HG03342 (cell line): ENCODE data around the gene ERC2.

Experiments used
- ATAC-seq: cut with Tn5 transposase; IDR thresholded peaks from one replicate; pipeline ENCODE4 v1.9.1; 2021; ENCODE audit warnings: mild to moderate bottlenecking, moderate library complexity; ENCODE audit not compliant: unreplicated experiment

ERC2 gene

DNA sequence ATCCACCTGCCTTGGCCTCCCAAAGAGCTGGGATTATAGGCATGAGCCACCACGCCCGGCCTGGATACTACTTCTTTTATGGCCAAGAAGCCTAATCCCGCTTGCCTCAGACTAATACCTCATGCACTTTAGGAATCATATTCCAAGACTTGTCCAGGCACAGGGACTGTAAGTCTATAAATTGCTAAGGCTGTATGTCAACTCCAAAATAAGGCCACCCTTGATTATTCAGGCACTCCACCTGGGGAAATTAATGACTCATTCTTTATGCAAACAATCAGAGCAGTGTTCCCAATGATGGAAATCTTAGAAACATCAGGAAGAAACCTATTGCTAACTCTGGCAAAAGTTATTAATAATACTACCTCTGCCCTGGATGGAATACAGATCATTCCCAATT, 98.4 kb downstream of the ERC2 start:
- ATAC-seq, result no peak

DNA sequence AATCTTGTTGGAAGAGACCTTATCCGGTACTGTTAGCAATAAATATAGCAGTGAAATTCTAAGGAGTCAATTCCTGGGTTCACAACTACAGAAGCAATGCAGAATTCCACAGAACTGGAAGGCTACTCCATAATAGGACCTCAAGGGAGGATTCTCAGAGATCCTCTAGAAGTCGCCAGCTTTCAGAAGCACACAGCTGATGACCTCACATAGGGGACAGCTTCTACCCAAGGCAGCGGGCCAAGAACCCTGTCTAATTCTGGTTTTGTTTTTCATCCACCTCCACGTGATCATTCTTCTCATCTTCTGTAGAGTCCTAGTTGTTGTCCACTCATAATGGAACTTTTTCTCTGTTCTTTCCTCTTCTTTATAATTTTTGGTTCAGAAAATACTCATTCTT, 99.4 kb downstream of the ERC2 start:
- ATAC-seq, result no peak

DNA sequence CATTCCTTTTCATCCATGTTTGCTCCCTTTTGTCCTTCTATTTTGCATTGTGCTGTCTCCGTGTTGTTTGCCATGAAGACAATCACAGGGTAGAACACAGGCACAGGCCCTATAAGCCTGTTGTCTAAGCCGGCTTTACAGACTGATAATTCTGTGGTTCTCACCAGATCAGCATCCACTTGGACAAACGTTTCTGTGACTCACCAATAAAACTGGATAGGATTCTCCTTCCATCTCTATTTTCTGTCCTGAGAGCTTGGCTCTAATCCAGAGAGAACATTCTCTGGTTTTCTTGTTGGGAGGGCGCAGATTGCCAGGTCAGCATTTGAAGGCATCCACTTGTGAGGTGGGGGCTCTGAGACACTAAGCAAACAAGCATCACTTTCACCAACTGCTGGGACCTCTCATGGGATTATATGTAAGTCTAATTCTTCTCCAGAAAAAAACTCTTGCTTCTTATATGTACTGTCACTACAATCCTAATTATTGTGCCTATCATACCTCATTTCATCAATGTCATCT, 101.6 kb downstream of the ERC2 start:
- ATAC-seq, result no peak

DNA sequence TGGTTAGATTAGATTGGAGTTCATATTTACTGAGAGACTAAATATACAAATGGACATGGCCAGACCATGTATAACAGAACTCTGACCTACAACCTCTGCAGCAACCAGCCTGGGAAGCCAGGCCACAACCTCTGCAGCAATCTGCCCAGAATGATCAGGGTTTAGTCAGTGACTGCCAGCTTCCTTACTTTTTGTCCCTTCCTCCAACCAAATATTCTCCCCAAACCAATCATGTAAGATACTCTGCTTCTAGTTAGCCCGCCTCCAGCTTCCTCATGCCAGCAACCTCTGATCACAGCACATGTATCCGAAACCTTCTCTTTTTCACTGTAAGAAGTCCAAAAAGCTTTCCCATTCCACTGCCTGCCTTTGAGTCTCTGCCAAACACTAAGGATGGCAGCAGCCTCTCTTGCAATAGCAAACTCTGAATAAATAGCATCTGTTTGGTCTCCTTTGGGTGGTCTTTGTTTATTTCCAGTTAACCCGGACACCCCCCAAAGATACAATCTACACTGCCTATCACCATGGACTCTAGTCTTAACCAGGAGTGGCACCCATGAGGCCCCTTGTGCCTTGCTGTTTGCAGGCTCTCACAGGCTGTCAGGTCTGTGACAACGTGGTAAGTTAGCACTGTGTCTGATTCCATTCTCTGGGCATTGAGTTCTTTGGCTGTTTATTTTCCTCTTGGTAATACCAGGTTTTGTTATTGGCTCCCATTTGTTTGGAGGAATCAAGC, 102.2 kb downstream of the ERC2 start:
- no peak for ATAC-seq

DNA sequence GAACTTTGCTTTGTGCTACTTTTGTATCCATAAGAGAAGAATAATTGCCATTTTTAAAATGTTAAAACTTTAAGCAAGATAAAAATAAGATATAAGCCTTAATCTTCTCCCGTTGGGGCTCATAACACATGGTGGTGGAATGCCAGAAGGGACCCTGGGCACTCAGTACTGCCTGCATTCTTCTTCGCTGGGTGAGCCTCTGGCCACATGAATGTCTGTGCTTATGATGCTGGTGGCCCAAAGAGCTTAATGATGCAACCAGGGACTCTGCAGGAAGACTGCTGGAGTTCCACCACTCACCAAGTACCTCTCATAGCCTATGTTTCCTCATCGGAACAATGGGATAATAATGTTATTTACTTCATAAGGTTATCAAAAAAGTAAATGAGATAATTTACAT, 103.6 kb downstream of the ERC2 start:
- ATAC-seq, result no peak

DNA sequence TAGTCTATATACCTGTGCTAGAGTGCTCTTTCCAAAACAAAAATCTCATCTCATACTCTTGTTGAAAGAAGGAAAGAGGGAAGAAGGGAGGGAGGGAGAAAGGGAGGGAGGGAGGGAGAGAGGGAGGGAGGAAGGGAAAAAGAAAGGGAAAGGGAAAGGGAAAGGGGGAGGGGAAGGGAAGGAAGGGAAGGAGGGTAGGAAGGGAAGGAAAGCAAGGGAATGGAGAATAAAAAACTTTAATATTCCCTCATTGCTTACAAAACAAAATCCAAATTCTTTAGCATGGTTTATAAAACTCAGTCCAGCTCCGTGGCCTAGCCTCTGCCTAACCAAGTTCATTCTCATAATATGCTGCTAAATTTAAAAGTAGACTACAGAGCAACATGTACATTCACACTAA, 104.5 kb downstream of the ERC2 start:
- no peak for ATAC-seq

DNA sequence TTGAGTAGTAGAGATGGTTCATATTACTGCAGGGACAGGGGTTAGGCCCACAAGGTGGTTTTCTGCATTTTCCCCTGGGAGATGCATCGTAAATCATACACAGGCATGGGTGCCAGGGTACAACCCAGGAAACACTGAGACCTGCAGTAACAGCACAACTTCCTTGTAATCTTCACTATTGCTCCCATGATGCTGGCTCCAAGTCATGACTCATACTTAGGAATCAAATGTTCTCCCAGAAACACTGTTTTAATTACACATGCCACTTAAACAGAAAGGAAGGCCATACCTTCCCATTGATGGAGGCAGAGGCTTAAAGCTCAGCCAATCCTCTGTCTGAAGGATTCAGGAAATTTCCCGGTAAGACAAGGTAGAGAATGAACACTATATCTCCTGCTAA, 106.5 kb downstream of the ERC2 start:
- no peak for ATAC-seq

DNA sequence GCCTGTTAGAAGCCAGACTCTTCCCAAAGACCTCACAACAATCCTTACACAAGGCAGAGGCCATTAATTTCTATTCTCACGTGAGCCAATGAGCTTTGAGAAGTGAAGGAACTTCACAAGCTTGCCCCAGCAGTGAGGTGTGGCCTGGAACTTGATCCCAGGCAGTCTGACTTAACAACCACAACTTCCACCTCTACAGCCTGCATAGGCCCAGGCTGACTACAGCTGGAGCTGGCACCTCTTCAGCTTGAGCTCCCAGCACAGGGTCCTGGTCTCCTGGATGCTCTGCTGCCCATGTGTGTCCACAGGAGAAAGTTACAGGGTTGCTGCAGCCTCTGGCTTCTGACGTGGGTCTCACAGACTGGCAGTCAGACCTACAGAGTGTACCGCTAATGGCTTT, 111.0 kb downstream of the ERC2 start:
- no peak for ATAC-seq

DNA sequence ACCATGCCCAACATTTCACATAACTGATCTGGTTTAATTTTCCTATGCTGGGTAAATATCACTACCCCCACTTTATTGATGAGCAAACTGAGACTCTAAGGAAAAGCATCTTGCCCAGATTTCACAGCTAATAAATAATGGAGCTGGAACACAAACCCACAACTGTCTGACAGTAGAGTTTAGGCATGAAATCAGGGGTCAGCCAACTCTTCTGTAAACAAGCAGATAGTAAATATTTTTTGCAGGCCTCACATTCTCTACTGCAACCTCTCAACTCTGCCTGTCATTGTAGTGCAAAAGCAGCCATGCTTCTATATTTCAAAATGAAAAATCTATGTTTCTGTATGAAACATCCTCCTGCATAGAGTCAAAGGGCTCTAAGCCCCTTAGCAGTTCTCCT, 111.5 kb downstream of the ERC2 start:
- ATAC-seq, result no peak

DNA sequence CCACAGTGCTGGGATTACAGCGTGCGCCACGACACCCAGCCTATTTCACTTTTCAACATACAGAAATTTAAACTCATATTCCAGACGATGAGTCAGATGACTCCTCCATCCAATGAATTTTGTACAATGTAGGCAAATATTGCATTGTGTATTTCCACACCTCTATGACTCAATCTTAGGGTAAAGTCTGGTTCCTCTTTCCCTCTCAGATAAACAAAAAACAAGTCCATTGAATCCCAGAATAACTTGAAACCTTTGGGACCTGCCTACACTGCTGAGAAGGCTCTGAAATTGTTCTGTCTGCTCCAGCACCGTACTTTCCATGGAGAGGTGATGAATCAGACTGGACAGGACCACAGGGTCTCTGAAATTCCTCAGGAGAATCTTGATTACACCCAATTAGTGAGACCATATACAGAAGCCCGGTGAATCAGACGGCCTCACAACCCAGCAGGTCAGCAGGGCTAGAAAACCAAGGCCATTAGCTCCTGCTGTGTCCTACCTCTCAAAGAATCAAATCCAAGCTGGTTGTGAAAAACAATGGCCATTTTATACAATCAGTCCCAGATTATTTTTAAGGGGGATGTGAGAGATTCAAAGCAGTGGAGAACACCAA, 112.6 kb downstream of the ERC2 start:
- ATAC-seq, result no peak

DNA sequence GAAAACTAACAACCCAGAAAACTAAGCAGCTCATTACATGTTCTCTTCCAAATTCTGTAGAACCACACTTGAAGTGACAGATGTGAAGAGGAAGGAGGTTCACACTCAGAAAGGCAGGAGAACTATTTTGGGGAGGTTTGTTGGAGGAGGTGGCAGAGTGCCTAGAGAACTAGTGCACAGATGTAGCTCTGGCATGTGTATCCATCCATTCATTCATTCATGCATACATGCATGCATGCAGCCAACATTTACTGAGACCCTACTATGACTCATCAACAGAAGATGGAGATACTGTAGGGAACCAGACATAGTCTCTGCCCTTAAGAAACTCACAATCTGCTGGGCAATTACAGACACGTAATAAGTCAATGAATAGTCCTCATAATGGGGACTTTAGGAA, 116.7 kb downstream of the ERC2 start:
- no peak for ATAC-seq

DNA sequence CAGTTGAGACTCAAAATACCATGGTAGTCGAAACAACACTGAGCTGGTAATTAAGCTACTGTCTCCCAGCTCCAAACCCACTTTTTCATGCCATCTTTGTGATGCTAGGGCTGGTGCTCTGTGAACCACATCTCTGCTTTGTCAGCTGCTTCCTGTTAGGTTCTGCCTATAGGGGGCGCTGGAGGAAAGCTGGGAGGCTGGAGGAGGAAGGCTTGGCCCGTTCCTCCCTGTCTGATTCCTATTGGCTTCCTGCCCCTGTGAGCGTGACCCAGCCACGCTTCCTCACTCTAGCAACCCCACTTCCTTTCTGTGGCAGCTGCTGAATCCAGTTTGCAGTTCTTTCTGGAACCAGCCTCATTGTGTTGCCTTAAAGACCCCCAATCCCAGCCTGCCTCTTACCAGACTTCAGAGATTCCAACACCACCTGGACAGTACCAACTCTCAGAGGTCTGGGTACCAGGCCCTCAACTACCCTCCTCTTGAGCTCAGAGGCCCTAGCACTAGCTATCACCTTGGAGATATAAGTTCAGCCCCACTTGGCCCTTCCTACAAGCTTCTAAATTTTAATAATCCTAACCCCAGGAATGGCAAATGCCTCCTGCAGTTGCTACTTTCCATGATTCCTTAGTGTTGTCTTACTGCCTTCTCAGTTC, 120.9 kb downstream of the ERC2 start:
- no peak for ATAC-seq

DNA sequence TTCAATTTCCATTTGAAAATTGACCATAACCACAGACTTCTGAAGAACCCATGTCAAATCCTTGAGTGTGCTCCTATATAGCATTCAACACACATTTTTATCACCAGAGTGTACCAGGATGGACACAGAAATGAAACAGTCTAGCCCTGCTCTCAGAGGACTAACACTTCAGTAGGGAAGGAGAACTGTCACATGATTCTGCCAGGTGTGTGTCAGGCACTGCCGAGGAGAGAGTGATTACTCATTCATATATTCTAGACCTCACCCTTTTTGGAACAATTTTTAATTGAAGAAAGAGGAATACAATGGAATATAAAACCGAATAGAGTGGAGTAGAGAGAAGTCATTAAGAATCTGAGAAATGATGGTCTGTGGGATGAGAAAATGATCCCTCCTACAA, 125.8 kb downstream of the ERC2 start:
- no peak for ATAC-seq

DNA sequence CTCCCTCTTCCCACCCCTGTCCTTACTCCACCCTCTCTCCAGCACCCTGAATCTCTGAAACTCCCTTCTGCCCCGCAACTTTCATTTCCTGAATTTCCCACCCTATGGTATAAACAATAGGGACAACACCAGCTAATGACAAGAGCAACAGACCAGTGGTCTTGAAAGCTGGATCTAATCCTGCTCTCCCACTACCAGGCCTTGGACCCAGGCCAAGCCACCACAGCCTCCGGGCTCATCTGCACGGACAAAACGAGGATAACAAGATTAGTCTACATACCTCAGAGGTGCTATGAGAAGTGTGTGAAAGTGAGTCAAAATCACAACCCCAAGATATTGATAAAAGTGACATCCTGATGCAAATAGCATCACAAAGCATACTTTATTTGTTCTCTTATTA, 128.6 kb downstream of the ERC2 start:
- no peak for ATAC-seq

DNA sequence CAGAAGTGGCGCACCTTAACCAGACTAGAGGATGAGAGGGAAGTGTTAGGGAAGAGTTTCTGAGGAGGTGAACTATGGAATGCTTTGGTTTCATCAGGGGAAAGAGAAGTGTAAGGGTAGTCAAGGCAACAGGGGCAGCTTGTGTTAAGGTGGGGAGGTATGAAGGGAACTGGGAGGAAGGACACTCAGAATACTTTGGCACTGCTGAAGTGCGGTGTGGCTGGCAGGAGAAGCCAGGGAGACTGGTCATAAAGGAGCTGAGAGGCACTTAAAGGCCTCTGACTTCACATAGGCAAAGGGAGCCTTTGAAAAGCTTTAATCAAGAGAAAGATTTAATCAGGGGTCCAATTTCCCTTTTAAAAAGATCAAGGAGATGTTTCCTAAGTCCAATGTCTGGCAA, 129.0 kb downstream of the ERC2 start:
- ATAC-seq, result no peak

DNA sequence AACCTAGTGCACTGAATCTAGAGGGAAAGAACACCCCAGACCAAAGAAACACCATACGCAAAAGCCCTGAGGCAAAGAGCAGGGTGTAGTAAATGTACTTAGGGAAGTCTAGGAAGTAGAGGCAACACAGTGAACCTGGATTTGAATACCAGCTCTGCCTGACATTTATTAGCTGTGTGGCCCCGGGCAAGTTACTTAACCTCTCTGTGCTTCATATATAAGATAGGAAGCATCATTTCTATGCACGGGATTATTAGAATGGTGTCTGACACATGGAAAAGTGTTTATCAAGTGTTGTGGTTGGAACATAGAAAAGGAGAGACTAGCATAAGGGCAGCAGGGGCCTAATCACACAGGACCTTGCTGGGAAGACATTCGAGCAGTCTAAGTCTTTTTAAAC, 132.2 kb downstream of the ERC2 start:
- ATAC-seq, result no peak

DNA sequence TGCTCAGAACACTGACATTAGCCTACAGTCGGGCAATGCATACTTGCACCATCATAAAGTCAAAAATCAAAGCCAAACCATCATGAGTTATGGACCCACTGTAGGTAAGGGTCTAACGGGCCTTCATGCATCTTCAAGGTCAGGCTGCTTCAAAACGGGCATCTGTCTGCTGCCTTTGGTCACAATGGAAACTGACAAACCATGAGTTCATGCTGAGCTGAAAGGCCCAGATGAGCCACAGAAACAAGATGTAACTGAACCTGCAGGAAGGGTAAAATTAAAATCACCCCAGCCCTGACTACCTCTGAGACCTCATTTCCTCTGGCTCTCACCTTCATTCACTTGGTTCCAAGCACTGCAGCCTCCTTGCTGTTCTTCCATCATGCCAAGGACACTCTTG, 143.8 kb downstream of the ERC2 start:
- ATAC-seq, result no peak

DNA sequence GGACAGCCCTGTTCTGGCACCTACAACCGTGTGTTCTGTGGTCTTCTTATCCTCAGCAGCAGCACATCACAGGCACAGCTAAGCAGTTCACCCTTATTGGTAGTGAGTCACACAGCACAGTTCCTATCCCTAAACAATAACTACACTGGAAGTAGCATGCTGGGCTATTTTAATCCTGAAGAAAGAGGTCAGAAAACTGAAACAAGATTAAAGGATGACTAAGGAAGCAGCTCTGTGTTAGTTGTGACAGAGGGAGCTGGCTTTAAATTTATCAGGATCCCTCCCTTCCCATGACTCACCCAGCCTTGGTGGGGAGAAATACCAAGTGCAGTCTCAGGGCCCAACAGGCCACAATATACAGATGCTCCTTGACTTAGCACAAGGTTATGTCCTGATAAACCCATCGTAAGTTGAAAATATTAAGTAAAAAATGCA, 144.3 kb downstream of the ERC2 start:
- ATAC-seq, result no peak

DNA sequence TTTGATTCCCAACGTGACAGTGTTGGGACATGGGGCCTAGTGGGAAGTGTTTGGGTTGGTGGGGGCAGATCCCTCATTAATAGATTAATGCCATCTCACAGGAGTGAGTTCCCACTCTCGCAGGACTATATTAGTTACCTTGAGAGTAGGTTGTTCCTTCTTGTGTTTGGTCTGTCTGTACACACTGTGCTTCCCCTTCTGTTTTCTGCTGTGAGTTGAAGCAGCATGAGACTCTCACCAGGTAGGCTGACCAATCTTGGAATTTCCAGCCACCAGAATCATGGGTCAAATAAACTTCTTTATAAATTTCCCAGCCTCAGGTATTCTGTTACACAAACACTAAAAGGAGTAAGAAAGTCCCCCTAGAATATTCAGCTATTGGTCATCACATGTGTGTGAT, 145.4 kb downstream of the ERC2 start:
- ATAC-seq, result no peak

DNA sequence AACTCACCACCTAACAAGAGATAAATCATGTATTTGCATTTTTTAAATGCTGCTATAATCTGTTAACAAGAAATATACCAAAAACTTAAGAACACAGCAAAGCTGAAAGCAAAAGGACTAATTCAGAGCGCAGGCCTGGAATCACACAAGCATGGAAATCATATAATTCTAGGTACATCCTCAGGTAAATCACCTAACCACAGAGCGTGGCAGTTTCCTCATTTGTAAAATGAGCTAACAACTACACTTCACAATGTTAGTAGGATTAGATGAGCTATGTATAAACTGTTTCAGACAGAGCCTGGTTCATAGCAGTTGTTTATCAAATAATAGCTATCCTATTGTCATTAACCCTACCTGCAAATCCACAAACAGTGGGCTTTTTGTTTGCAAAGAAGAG, 146.4 kb downstream of the ERC2 start:
- no peak for ATAC-seq

DNA sequence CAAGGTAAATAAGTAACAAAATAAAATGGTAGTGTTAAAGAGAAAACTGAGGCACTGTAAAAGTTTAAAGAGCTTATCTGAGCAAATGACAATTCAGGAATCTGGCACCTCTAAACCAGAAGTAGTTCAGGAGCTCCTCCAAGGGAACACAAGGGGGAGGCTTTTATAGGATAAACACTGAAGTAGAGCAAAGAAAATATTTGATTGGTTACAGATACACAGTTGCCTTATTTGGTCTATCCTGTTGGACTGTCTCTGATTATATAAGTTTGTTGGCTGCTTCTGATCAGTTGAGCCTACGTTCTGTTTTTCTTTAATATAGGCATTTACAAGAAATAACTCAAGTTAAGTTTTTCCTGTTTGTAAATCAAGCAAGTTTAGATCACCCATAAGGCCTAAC, 146.9 kb downstream of the ERC2 start:
- ATAC-seq, result no peak

DNA sequence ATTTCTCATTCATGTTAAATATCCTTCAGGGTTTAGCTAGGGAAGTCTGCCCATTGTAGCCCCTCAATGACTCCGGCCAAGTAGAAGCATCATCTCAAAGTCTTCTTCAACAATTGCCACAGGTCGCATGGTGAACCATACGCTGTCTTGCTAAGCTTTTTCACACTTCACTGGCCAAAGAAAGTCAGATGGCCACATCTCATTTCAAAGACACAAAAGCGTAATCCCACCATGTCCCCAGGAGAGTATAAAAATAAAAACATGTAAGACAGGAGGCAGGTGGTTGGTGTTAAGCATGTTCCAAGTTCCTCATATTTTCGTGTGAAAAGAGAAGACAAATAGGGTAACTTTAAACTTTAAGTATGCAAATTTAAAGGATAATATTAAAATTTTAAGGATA, 147.4 kb downstream of the ERC2 start:
- ATAC-seq, result no peak
